HG02642 (cell line): ENCODE data around the gene SCGB3A2.
"Not testable (repeated sequence)": the region's sequence is repeated elsewhere in the genome, so short reads cannot be mapped to it uniquely, and the experiment has no call there.

Experiments
- ATAC-seq: cut with Tn5 transposase; IDR thresholded peaks from one replicate; pipeline ENCODE4 v1.9.1; 2021; ENCODE audit warnings: mild to moderate bottlenecking; ENCODE audit not compliant: unreplicated experiment, poor library complexity

The SCGB3A2 gene

GRCh38 chr5:147860641-147861025 lies 17.9 kb upstream of the SCGB3A2 start:
- ATAC-seq: no peak

DNA sequence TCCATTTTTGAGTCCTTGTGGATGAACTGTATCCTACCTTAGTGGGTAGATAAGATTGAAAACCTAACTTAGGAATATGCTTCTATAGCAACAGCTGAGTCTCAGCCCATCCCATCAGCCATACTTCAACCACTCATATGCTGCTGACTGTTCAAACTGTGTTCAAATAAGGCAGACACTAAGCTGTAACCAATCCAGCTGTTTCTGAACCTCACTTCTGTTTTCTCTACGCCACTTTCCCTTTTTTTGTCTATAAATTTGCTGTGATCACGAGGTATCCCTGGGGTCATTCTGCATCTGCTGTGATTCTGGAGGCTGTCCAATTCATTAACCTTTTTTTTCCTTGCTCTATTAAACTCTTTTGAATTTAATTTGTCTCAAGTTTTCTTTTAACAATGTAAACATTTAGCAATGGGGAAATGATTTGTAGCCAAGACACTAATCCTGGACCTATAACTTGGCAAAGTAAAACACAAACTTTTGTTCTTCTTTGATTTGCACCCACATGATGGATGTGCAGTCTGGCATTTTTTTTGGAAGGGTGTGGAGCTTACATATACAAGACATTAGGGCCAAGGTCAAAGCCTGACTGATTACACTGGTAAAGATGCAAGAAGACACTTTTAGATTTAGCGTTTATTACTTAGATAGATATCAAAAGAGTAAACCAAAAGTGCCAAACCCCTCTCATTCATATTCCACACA lies 14.9 kb upstream of the SCGB3A2 start:
- no peak for ATAC-seq

GRCh38 chr5:147869112-147869511 lies 9.4 kb upstream of the SCGB3A2 start:
- ATAC-seq: no peak

GRCh38 chr5:147869892-147870291 lies 8.6 kb upstream of the SCGB3A2 start:
- not testable (repeated sequence) for ATAC-seq

DNA sequence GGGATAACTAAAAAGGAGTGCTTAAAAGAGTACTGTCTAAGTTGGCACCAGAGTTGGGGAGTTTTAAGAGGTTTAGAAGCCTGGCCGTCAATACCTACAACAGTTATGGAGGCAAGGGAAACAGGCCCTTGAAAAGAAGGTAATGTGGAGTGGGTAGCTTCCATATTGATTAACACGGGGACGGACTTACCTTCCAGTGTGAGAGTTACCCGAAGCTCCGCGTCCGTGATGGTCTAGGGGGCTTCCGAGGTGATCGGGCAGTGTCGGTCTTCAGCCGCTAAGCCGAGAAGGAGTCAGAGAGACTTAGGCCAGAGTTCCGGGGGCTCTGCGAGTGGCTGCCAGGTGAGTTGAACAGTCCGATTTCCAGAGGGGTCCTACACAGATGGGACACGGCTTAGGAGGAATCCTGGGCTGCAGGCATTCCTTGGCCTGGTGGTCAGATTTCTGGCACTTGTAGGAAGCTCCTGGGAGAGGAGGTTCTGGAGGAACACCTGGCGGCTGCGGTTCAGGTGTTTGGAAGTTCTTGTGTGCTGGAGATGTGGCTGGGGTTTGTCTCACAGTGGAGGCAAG lies 6.4 kb upstream of the SCGB3A2 start:
- not testable (repeated sequence) for ATAC-seq

GRCh38 chr5:147872744-147873435 lies 5.6 kb upstream of the SCGB3A2 start:
- ATAC-seq: not testable (repeated sequence)

DNA sequence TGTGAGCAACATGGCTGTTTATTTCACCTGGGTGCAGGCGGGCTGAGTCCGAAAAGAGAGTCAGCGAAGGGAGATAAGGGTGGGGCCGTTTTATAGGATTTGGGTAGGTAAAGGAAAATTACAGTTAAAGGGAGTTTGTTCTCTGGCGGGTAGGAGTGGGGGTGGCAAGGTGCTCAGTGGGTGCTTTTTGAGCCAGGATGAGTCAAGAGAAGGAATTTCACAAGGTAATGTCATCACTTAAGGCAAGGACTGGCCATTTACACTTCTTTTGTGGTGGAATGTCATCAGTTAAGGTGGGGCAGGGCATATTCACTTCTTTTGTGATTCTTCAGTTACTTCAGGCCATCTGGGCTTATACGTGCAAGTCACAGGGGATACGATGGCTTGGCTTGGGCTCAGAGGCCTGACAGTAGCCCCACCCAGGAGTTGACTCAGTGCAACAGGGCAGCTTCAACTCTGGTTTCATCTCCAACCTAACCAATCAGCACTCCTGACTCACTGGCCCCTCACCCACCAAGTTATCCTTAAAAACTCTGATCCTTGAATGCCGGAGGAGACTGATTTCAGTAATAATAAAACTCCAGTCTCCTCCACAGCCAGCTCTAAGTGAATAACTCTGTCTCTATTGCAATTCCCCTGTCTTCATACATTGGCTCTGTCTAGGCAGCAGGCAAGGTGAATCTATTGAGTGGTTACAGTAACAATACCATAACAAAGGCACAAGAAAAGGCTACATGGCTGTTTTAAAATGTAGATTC lies 4.2 kb upstream of the SCGB3A2 start:
- not testable (repeated sequence) for ATAC-seq

- ATAC-seq: no peak
These were observed 3.6 kb upstream of the SCGB3A2 start for GRCh38 chr5:147874910-147875367.

GRCh38 chr5:147876141-147876540 lies 2.4 kb upstream of the SCGB3A2 start:
- ATAC-seq: no peak

GRCh38 chr5:147876626-147877025 lies 1.9 kb upstream of the SCGB3A2 start:
- no peak for ATAC-seq

GRCh38 chr5:147879784-147880183 lies 1.3 kb downstream of the SCGB3A2 start:
- ATAC-seq: no peak

- no peak for ATAC-seq
These were observed 2.0 kb downstream of the SCGB3A2 start for GRCh38 chr5:147880487-147880886.

GRCh38 chr5:147882586-147883313 lies 4.2 kb downstream of the SCGB3A2 start:
- no peak for ATAC-seq

- no peak for ATAC-seq
These were observed 8.6 kb downstream of the SCGB3A2 start for GRCh38 chr5:147887026-147887627.

DNA sequence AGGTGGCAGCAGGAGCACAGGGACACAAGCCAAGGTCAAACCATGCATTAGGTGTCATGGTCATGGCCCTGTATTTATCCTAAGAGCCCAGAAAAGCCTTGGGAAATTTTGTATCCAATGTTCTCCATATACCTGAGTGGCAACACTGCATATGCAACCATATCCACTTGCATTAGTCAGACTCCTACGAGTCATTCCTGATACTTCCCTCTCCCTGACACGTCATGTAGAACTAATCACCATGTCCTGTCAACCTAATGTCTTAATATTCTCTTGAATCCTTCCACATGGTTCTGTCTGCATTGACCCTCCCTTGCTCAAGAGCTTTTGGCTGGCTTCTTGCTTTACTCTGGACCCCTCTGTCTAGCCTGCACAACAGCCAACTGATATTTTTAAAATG lies 9.4 kb downstream of the SCGB3A2 start:
- ATAC-seq: no peak

GRCh38 chr5:147892696-147893296 lies 14.3 kb downstream of the SCGB3A2 start:
- no peak for ATAC-seq

- ATAC-seq: no peak
These were observed 15.3 kb downstream of the SCGB3A2 start for GRCh38 chr5:147893820-147894219.

DNA sequence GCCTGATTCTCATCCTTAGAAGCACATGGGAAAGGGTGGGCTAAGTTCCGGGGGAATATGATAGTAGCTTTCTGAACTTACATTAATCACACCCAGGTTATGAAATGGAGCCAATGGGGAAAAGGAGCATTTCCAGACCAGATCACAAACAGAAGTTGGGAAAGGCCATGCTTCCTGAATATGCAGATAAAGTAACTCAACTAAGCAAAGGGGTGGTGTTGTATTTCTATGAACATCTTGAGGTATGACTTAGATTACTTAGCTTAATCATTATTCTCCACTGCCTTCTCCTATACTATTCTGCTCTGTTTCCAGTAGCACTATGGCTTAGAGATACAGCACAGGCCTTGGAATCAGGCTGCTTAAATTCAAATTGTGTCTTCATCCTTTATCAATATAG lies 17.4 kb downstream of the SCGB3A2 start:
- no peak for ATAC-seq

- ATAC-seq: no peak
These were observed 20.4 kb downstream of the SCGB3A2 start for GRCh38 chr5:147898875-147899401.
